EL (cell line): ENCODE data around the gene IL36B.

Source experiments
- DNase-seq: peaks from one replicate; pipeline ENCODE4 v3.0.0-alpha.2; 2016

IL36B gene

DNA sequence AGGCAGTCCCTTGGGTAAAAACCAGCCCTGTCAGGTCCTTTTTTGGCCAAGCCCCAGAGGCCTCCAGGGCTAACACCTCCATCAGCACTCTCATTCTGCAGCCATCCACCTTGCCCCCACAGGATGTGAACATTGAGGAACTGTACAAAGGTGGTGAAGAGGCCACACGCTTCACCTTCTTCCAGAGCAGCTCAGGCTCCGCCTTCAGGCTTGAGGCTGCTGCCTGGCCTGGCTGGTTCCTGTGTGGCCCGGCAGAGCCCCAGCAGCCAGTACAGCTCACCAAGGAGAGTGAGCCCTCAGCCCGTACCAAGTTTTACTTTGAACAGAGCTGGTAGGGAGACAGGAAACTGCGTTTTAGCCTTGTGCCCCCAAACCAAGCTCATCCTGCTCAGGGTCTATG lies 22.4 kb upstream of the IL36B start:
- no peak for DNase-seq

DNA sequence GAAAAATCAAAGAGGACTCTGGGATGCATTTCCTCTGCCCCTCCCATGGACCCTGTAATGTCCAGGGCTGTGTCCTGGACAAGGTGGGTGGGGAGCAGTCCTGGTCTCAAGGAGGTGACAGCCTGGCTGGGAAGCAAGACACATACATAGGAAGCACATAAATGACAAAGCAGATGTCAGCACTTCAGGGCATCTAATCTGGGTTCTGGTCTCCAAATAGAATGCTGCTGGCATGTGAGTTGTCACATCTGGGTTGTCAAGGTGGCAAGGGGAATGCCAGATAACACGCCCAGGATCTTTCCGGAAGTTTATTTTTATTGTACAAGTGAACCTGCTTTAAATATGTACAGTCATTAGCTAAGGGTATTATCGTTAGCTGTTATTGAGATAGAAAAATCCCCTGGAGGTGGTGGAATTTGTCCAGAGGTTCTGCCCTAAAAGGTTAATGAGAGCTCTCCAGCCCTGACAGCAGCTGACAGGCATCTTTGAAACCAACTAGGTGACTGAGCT lies 20.7 kb upstream of the IL36B start:
- no peak for DNase-seq

DNA sequence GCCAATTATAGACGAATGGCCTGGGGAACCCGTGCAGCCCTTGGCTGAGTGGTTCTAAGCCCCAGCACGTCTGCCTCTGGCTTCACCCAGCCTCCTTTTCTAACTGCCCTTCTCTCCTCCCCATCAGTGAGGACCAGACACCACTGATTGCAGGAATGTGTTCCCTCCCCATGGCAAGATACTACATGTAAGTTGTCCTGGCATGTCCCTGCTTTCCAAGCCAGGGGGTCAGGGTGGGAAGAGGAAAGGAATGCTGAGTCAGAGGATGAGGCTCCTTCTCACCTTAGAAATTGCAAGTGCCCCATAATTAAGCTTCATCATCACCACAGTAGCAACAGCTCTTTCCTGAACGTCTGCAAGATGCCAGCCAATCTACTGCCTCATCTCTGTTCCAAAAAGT lies 19.9 kb upstream of the IL36B start:
- no peak for DNase-seq

DNA sequence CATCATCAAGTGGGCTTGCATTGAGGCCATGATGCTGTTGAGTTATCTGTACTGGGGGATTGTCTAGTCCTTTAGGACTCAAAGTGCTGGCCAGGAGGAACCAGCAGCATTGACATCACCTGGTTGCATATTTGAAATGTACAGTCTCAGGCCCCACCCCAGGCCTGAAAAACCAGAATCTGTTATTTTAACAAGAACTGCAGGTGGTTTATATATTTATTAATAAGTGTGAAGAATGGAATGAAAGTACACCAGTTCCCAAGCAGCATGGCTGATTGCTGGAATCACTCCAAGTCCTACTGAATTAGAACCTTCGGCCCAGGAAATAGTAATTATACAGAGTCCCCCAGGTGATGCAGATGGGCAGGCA lies 17.9 kb upstream of the IL36B start:
- DNase-seq, result no peak

DNA sequence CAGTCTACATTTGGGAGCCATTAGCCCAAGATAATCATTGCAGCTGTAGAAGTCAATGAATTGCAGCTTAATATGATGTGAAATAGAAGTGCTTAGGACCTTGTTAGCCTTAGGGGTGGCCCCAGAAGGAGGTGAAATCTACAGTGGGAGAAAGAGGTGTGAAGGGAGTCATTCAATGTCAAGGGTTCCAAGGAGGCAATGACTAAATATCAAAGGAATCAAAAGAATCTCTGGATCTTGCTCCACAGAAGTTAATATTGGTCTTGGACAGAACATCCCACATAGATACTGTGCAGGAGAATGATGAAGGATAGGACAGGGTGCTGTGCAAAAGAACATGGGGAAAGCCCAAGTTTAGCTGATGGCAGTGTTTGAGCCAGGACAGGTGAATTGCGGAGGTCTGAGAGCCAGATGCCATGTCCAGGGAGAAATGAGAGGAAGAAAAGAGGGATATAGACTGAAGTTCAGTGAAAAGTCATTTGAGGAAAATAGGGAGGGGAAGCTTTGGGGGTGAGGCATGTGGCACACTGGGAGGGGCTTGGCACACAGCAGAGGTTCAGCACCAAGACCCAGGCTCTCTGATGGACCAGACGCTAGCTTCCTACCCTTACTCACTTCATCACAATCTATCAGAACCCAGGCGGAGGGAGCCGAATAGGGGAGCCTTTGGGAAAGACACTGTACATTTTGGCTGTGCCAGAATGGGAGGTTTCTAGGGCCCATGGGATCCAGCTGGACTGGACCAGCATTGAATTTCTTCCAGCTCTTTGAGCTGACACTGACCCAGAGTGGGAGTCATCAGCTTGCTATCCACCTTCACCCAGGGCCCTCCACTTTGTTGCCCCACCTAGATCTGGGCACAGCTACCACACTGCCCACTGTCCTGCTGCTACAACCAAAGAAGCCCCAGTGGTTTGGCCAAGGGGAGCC lies 17.3 kb upstream of the IL36B start:
- DNase-seq, result peak; percentile 36

DNA sequence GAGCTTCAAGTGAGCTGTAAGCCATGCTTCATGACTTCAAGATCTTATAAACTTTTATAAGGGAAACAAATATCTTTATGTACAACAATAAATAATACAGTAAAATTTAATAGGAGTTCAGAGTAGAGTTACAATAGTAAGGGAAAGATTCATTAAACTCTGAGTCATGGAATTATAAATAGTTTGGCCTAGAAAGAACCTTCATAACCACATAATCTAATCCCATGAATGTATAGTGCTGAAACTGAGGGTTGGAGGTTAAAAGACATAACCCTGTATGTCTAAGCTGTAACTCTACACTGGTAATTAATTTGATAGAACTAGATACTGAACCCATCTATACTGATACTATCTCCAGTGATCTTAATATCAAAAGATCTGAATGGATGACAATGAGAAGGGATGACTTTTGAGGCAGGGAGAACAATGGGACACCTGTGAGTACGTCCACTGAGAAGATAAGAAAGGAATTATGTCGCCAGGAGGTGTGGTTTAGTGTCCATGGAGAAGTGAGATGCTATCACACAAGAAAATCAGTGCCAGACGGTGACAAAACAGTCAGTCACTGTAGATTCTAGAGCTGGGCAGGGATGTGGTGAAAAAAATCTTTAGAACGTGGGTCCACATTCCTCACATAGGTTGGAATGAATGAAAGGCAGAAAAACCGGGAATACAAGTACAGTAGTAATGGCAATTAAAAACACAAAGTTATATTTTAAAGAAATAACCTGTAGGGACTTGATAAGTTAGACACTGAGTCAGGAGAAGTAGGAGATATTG lies 16.2 kb upstream of the IL36B start:
- peak; percentile 22 for DNase-seq

DNA sequence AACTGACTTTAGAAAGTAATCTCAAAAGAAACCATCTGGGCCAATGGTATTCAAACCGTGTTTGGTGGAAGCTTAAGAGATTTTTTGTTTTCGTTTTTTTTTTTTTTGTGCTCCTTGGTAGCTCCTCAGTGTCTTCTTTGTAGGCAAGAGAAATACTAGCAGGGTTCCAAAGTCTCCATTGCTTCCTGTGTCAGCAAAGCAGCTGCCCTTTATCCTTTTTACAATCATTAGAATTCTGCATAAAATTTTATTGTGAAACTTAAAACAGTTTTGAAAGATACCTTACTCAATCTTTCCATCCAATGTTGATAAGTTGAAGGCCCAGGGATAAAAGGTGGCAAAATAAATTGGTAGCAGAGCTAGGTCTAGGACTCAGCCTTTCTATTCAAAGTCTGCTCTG lies 15.6 kb upstream of the IL36B start:
- DNase-seq, result no peak

DNA sequence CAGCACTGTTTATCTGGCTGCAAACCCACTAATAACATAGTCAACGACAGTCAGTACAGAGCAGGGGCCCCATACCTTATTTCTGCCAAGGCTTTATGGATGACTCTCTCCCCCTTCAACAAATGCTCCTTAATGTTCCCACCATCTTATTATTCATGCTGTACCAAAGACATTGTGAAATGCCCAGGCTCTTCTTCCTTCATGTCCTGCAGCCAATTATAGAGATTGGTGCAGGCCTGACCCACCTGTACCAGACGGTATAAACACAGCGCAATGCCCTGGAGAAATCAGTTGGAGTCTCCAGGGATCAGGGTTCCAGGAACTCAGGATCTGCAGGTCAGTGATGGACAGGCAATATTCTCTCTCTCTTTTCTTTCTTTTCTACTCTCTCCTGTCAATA lies 15.0 kb upstream of the IL36B start, which contains the start of gene IL1F10:
Gene IL1F10 (plus strand): TSS at position 290 of the 400 bp plus-strand sequence. CDS start 4,769 bp downstream, outside the sequence.
- no peak for DNase-seq

DNA sequence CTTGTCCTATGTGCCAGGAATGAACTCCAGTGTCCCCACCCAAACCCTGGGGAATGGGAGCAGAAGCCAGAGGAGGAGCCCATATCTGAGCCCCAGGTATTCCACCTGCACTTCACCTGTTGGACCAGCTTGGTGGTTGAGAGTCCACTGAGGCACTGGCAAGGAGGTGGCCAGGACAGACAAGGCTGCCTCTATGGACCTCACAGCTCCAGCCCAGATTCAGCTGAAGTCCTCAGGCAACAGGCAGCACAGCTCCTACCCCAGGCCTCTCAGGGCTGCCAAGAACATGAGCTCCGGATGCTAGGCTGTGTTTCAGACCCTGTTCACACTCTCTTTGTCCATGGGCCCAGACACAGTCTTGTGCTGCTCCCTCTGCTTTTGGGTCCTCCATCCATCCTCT lies 12.2 kb upstream of the IL36B start:
- no peak for DNase-seq

DNA sequence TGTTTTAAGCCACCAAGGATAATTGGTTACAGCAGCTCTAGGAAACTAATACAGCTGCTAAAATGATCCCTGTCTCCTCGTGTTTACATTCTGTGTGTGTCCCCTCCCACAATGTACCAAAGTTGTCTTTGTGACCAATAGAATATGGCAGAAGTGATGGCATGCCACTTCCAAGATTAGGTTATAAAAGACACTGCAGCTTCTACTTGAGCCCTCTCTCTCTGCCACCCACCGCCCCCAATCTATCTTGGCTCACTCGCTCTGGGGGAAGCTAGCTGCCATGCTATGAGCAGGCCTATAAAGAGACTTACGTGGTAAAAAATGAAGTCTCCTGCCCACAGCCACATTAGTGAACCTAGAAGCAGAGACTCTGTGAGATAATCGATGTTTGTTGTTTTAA lies 11.6 kb upstream of the IL36B start:
- no peak for DNase-seq

DNA sequence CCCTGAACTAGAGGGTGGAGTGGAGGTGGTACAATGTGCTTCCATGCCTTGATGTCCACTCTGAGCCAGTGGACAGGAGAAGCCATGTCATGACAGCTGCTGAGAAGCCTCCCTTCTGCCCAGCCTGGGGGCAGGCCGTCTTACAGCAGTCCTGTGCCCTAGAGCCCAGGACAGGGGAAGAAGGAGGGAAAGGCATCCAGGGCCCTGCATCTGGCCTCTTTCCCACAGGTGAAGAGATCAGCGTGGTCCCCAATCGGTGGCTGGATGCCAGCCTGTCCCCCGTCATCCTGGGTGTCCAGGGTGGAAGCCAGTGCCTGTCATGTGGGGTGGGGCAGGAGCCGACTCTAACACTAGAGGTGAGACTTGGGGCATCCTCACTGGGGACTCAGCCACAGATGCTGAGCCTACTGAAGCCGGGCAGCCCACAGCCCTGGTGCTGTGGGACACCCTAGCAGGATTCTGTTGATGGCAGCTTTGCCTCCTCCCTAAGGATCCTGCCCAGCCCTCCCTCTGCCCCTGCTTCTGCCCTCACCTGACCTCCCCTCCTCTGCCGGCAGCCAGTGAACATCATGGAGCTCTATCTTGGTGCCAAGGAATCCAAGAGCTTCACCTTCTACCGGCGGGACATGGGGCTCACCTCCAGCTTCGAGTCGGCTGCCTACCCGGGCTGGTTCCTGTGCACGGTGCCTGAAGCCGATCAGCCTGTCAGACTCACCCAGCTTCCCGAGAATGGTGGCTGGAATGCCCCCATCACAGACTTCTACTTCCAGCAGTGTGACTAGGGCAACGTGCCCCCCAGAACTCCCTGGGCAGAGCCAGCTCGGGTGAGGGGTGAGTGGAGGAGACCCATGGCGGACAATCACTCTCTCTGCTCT lies 9.5 kb upstream of the IL36B start:
- DNase-seq, result no peak

DNA sequence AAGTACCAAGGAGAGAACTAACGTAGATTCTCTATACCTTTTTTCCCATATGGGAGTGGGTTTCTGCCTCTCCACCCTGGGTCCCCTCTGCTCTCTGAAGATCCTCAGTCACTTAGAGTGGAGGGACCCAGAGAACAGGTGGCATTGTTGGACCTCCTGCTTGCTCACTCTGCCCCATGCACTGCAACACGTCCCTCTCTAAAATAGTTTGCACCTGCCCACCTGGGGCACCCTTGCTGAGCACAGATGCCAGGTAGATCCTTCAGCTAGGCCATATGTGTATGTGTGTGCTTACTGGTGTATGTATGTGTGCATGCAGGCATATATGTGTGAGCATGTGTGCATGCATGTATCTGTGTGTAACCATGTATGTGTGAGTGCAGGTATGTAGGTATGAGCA lies 8.6 kb upstream of the IL36B start:
- DNase-seq, result no peak

DNA sequence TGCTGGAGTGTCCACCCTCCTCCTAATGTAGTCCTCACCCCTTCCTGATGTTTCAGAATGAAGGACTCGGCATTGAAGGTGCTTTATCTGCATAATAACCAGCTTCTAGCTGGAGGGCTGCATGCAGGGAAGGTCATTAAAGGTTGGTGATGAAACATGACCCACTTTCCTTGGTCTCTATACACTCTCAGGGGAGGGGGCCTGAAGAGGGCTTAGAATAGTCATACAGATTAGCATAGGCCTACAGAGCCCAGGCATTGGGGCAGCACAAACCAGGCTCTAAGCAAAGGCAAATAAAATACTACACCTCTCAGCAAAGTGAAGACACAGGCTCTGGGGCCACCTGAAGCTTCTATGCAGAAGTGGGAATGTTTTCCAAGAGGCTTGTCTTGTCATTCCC lies 8.1 kb upstream of the IL36B start:
- no peak for DNase-seq

DNA sequence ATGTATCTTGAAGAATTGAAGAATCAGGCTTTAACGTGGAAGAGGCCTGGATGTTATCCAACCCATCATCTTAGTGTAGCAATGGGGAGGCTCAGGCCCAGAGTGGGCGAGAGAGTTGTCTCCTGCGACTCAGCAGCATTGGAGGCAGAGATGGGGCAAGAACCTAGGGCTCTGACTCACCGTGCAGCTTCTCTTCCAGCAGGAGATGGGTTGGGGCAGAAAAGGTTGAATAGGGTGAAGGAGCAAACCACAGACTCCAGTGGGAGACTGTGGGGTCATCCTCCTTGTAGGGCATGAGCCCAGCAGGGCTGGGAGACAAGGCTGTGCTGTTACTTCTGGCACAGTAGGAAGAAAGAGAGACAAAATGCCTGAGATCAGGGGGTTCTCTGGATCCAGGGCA lies 7.7 kb upstream of the IL36B start:
- DNase-seq, result no peak

DNA sequence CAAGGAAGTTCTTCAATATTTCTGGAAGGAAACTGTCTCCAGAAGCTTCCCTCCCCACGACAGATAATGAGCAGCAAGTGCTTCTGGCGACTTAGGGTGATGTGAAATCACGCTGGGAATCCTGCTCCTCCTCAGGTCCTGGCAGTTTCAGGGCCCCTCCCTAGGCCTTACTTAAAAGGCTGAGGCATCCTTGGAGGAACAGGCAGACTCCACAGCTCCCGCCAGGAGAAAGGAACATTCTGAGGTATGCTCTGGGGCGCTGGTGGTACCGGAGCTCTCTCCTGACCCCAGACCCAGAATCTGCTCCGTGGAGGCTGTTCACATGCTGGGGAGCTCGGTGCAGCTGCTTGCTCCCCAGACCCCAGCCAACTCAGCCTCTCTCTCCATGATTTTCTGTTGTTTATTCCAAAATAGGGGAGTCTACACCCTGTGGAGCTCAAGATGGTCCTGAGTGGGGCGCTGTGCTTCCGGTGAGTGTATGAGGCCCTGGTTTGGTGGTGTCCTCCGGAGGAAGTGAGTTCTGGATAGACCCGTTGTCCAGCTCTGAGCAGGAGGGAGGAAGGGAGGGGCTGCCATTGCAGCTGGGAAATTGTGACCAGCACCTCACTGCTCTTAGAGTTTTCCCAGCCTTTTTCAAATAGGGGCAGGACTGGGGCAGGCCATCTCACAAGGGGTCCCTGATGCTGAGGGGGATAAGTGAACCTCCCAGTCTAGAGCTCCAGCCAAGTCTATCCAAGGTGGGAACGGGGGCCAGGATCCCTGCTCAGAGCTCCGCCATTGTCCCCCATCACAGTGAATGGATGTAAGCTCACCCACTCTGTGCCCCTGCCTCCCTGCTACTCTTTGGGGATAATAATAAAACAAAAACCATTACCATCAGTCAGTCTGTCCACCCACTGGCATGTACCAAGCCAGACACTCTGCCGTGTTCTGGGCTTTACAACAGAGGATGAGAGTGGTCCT lies 6.6 kb upstream of the IL36B start, which contains the start of gene IL36RN:
Gene IL36RN (plus strand): TSS at position 201 of the 963 bp plus-strand sequence. CDS start 241 bp downstream, at position 442.
- no peak for DNase-seq

DNA sequence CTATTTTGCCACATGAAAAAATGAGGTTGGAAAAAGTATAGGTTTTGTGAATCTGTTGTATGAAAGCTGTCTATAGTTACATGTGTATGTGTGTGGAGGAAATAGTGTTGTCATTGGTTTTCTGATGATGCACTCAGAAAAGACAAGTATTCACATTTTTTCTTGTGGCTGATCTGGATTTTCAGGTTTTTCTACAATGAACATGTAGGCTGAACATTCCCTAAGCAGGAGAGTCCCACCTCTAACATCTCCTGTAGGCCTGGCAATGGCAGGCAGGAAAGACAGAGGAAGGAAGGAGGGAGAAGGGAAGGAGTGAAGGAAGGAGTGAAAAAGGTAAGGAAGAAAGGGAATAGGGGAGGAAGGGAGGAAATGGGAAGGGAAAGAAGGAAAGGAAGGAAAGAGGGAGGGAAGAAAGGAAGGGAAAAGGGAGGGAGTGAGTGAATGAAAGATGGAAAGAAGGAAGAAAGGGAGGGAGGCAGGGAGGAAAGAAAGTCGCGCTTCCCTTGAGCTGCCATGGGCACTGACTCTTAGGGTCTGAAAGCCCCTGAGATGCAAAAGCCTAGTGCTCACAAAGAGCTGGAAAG lies 5.8 kb upstream of the IL36B start:
- no peak for DNase-seq

DNA sequence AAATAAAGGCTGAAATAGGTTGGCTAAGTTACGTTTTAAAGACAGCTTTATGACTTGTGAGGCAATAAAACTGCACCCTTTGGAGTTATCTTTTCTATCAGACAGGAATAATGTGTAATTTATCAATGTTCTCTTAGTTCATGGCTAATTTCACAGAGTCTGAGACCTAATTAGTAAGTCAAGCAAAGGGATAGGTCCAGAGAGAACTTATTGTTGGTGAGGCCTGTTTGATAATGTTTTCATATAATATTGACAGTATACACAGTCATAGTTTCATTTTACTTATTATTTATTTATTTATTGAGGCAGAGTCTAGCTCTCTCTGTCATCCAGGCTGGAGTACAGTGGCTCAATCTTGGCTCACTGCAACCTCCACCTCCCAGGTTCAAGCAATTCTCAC lies 4.5 kb upstream of the IL36B start:
- DNase-seq, result no peak

DNA sequence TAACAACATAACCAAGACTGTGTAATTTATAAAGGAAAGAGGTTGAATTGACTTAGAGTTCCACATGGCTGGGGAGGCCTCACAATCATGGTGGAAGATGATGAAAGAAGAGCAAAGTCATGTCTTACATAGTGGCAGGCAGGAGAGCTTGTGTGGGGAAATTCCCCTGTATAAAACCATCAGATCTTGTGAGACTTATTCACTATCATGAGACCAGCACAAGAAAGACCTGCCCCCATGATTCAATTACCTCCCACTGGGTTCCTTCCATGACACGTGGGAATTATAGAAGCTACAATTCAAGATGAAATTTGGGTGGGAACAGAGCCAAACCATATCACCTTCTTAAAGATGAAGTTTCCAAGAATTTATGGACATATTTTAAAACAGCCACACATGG lies 3.9 kb upstream of the IL36B start:
- DNase-seq, result no peak

DNA sequence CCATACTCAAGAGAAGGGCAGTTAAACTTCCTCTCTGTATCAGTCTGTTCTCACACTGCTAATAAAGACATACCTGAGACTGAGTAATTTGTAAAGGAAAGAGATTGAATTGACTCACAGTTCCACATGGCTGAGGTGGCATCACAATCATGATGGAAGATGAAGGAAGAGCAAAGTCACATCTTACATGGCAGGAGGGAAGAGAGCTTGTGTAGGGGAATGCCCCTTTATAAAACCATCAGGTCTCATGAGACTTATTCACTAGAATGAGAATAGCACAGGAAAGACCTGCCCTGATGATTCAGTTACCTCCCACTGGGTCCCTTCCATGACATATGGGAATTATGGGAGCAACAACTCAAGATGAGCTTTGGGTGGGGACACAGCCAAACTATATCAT lies 1.4 kb upstream of the IL36B start:
- no peak for DNase-seq

DNA sequence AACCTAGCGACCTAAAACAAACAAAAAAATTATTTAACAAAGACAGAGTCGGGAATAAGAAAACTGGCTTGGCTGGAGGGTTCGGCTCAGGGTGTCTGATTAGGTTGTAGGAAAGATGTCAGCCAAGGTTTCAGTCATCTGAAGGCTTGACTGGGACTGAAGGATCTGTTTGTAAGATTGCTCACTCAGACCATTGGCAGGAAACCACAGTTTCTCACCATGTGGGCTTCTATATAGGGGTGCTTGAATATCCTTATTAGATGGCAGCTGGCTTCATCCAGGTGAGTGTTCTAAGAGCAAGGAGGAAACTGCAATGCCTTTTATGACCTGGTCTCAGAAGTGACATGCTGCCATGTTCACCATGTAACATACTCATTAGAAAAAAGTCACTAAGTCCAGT lies 999 bp upstream of the IL36B start:
- DNase-seq, result no peak
